Smooth muscle cell (in vitro differentiated cells): ENCODE measurements around the gene ATF6. TPM values are rescaled to one million over a fixed set of nuclear protein-coding genes. Genes with fewer than 3 reads are reported as not detected.

Experiments
- DNase-seq: peaks from one replicate; lab custom pipeline; 2025; ENCODE audit not compliant: unreplicated experiment; lab: John Stamatoyannopoulos, UW
- H2AFZ ChIP-seq: fragments of 200-600 bp; sonication (generic); 2 replicates; pipeline ENCODE4 v1.6.0; 2016; ENCODE audit warnings: antibody characterized with exemption, low read depth, mild to moderate bottlenecking
- H3F3A ChIP-seq: fragments of 200-600 bp; sonication (generic); 2 replicates; pipeline ENCODE4 v1.6.0; 2017; ENCODE audit warnings: antibody characterized with exemption, low read depth
- H3K27ac ChIP-seq: fragments of 200-600 bp; sonication (generic); 2 replicates; pipeline ENCODE4 v1.5.1; 2016; ENCODE audit warnings: low read depth, mild to moderate bottlenecking
- H3K27me3 ChIP-seq: fragments of 200-600 bp; sonication (generic); 2 replicates; pipeline ENCODE4 v1.6.1; 2016; ENCODE audit warnings: low read depth, mild to moderate bottlenecking
- H3K36me3 ChIP-seq: fragments of 200-600 bp; sonication (generic); 2 replicates; pipeline ENCODE4 v1.5.1; 2016; ENCODE audit warnings: low read depth
- H3K4me1 ChIP-seq: fragments of 200-600 bp; sonication (generic); 2 replicates; pipeline ENCODE4 v1.5.1; 2016; ENCODE audit warnings: low read depth
- H3K4me2 ChIP-seq: fragments of 200-600 bp; sonication (generic); 2 replicates; pipeline ENCODE4 v1.6.0; 2016; ENCODE audit warnings: mild to moderate bottlenecking
- H3K4me3 ChIP-seq: fragments of 200-600 bp; sonication (generic); 2 replicates; pipeline ENCODE4 v1.5.1; 2016; ENCODE audit warnings: mild to moderate bottlenecking
- H3K79me2 ChIP-seq: fragments of 200-600 bp; sonication (generic); 2 replicates; pipeline ENCODE4 v1.6.0; 2016; ENCODE audit warnings: low read depth, mild to moderate bottlenecking
- H3K9ac ChIP-seq: fragments of 200-600 bp; sonication (generic); 2 replicates; pipeline ENCODE4 v1.6.0; 2016; ENCODE audit warnings: low read depth
- H3K9me3 ChIP-seq: fragments of 200-600 bp; sonication (generic); replicated peaks from 2 replicates; pipeline ENCODE4 v1.5.1; 2016; ENCODE audit warnings: low read depth
- H4K20me1 ChIP-seq: fragments of 200-600 bp; sonication (generic); 2 replicates; pipeline ENCODE4 v1.6.0; 2016; ENCODE audit warnings: low read depth
- CTCF ChIP-seq: fragments of 200-600 bp; sonication (generic); IDR thresholded peaks from 2 replicates; pipeline ENCODE4 v1.5.1; 2017; ENCODE audit warnings: borderline replicate concordance, mild to moderate bottlenecking, antibody characterized with exemption; ENCODE audit not compliant: insufficient read depth, poor library complexity, severe bottlenecking
- WGBS: methylation state at CpG from one replicate; pipeline ENCODE4 v1.1.7; 2016; ENCODE audit warnings: low lambda C conversion rate; 5-methylcytosine and 5-hydroxymethylcytosine counted together
- polyA plus RNA-seq: library from polyadenylated mRNA; unstranded; fragments of >200 nt; fragmentation: Nextera tagmentation; extraction: Ambion mirVana; gene quantifications from 2 replicates; pipeline ENCODE4 v1.2.1, GENCODE V29; 2016
- total RNA-seq: library from RNA; depleted of rRNA; stranded (reverse); fragments of >200 nt; gene quantifications from 2 replicates; pipeline ENCODE4 v1.2.3, GENCODE V29; 2014

ATF6 gene
- total and polyA plus RNA-seq, 2 experiments from 2014 or later: 7.8 to 22.9 TPM

DNA sequence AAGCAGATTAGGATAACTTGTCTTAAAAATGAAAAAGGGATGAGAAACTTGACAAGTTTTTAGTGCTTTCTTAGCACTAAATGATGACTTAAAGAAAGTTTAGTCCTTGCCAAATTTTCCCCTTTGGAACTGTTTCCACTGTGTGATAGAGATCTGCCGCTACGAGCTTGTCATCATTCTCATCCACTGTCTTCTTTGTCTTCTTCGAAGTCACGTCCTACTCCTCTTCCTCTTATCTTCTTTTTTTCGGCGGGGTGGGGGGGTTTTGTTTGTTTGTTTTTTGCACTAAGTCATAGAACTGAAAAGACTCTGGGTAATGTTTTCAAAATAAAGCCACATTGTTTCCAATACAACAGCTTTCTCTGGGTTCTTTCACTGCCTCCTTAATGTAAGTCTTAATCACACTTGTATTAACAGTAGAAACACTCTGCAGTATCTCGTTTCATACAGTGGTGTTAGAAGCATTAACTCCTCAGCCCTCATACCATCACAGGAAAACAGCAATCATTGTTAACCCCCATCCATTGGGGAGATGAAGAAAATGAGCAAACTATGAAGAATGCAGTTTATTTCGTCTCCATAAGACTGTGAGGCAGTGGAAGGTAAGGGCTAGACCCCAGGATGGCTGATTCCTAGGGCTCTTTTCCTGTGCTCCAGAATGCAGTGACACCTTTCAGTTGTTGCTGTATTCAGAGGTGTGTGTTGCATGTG is 175.8 kb downstream of the ATF6 start:
- H3K9ac ChIP-seq: no peak overlapping the region
- no peaks in the 10 kb centered on the region for H3K79me2 ChIP-seq
- H3K4me3 ChIP-seq: no peak overlapping the region
- peak overlapping the region; percentile 30 for H3K27ac ChIP-seq
- whole genome bisulfite sequencing: 48% methylated on average over 8 of the region's 8 CpGs
- no peaks in the 10 kb centered on the region for H4K20me1 ChIP-seq
- no peaks in the 10 kb centered on the region for H3K36me3 ChIP-seq
- H3F3A ChIP-seq: no peaks in the 10 kb centered on the region
- no peaks in the 10 kb centered on the region for H3K27me3 ChIP-seq
- no peaks in the 10 kb centered on the region for H3K4me1 ChIP-seq
- no peak for TF ChIP-seq CTCF
- DNase-seq: no peak
- H3K4me2 ChIP-seq: no peak overlapping the region
- no peaks in the 10 kb centered on the region for H3K9me3 ChIP-seq
- H2AFZ ChIP-seq: no peak overlapping the region

DNA sequence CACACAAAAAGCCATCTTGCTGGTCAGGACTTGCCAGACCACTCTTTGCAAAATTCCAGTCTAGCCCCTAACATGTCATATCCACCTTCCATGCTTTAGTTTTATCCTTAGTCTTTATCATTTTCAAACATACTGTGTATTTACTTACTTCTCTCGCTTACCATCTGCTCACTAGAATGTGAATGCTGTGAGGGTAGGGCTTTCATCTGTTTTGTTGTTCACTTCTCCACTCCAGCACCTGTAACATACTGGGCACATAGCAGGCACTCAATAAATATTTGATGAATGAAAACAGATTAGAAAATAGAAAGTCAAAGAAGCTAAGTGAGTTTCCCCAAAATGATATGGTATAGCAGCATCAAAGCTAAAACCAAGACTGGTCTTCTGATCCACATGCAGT is 177.6 kb downstream of the ATF6 start:
- 95% methylated on average over 1 of the region's 1 CpG for WGBS

GRCh38 chr1:161944381-161944780 is 178.3 kb downstream of the ATF6 start:
- 84% methylated on average over 2 of the region's 2 CpGs for WGBS
- H3F3A ChIP-seq: no peaks in the 10 kb centered on the region
- no peak overlapping the region for H3K4me3 ChIP-seq
- no peaks in the 10 kb centered on the region for H3K79me2 ChIP-seq
- no peaks in the 10 kb centered on the region for H3K36me3 ChIP-seq
- H3K27me3 ChIP-seq: no peaks in the 10 kb centered on the region
- H3K9ac ChIP-seq: no peak overlapping the region
- no peaks in the 10 kb centered on the region for H4K20me1 ChIP-seq
- H3K4me2 ChIP-seq: no peak overlapping the region
- no peaks in the 10 kb centered on the region for H3K9me3 ChIP-seq
- H2AFZ ChIP-seq: no peak overlapping the region
- H3K27ac ChIP-seq: no peak overlapping the region
- TF ChIP-seq CTCF: no peak
- DNase-seq: no peak
- no peaks in the 10 kb centered on the region for H3K4me1 ChIP-seq

More for the DNA sequence above, 177.6 kb downstream of the ATF6 start:
- Histone ChIP-seq H4K20me1 (no peaks in the 10 kb centered on the region), H3K79me2 (no peaks in the 10 kb centered on the region), H2AFZ (no peak overlapping the region), H3K9ac (no peak overlapping the region), H3K4me1 (no peaks in the 10 kb centered on the region), H3K4me3 (no peak overlapping the region), H3K27ac (no peak overlapping the region), H3F3A (no peaks in the 10 kb centered on the region), H3K4me2 (no peak overlapping the region), H3K27me3 (no peaks in the 10 kb centered on the region), H3K36me3 (no peaks in the 10 kb centered on the region), H3K9me3 (no peaks in the 10 kb centered on the region)
- no peak for DNase-seq
- no peak for TF ChIP-seq CTCF
